GM23338 (cell line): ENCODE results near the gene CMPK2. TPM values are rescaled to one million over a fixed set of nuclear protein-coding genes. Genes with fewer than 3 reads are reported as not detected.

Experiments used
- ATAC-seq: fragments of 200-7000 bp; cut with Tn5 transposase; 3 replicates; pipeline ENCODE4 v1.9.1; 2020
- DNase-seq: peaks from one replicate; pipeline ENCODE4 v3.0.0-alpha.2; 2015; ENCODE audit warnings: low spot score
- H2AFZ ChIP-seq: fragments of 200-600 bp; sonication (generic); 2 replicates; pipeline ENCODE4 v1.8.0; 2016; ENCODE audit warnings: antibody characterized with exemption, mild to moderate bottlenecking, moderate library complexity
- H3F3A ChIP-seq: fragments of 200-600 bp; sonication (generic); replicated peaks from 2 replicates; pipeline ENCODE4 v1.8.0; 2017; ENCODE audit warnings: antibody characterized with exemption, mixed run types, low read depth
- H3K27ac ChIP-seq: fragments of 200-600 bp; sonication (generic); 2 replicates; pipeline ENCODE4 v1.6.1; 2016; ENCODE audit warnings: low read depth
- H3K27me3 ChIP-seq: fragments of 200-600 bp; sonication (generic); 2 replicates; pipeline ENCODE4 v1.8.0; 2016; ENCODE audit warnings: mild to moderate bottlenecking, mixed run types, moderate library complexity; ENCODE audit not compliant: insufficient read depth
- H3K36me3 ChIP-seq: fragments of 200-600 bp; sonication (generic); 2 replicates; pipeline ENCODE4 v1.8.0; 2016; ENCODE audit warnings: mild to moderate bottlenecking; ENCODE audit not compliant: insufficient read depth
- H3K4me1 ChIP-seq: fragments of 200-600 bp; sonication (generic); 2 replicates; pipeline ENCODE4 v1.8.0; 2016; ENCODE audit warnings: mild to moderate bottlenecking, moderate library complexity; ENCODE audit not compliant: insufficient read depth
- H3K4me2 ChIP-seq: fragments of 200-600 bp; sonication (generic); 2 replicates; pipeline ENCODE4 v1.7.1; 2017; ENCODE audit warnings: mixed run types
- H3K4me3 ChIP-seq: fragments of 200-600 bp; sonication (generic); 2 replicates; pipeline ENCODE4 v1.6.1; 2016; ENCODE audit warnings: mixed run types
- H3K79me2 ChIP-seq: fragments of 200-600 bp; sonication (generic); replicated peaks from 2 replicates; pipeline ENCODE4 v1.8.0; 2017; ENCODE audit warnings: mild to moderate bottlenecking; ENCODE audit not compliant: insufficient read depth
- H3K9me2 ChIP-seq: fragments of 200-600 bp; sonication (generic); 2 replicates; pipeline ENCODE4 v1.8.0; 2017; ENCODE audit not compliant: insufficient read depth
- H4K20me1 ChIP-seq: fragments of 200-600 bp; sonication (generic); replicated peaks from 2 replicates; pipeline ENCODE4 v1.8.0; 2017; ENCODE audit warnings: mild to moderate bottlenecking; ENCODE audit not compliant: insufficient read depth
- H3K27ac Mint-ChIP-seq: 2 replicates; pipeline ENCODE4 v1.8.0; 2020; ENCODE audit warnings: inconsistent platforms, mild to moderate bottlenecking, moderate library complexity, mixed read lengths
- H3K27me3 Mint-ChIP-seq: 3 replicates; pipeline ENCODE4 v1.8.0; 2022; ENCODE audit warnings: low read depth, mild to moderate bottlenecking, moderate library complexity, mixed read lengths, inconsistent platforms; ENCODE audit not compliant: insufficient read depth, poor library complexity
- H3K36me3 Mint-ChIP-seq: 3 replicates; pipeline ENCODE4 v1.8.0; 2021; ENCODE audit warnings: low read depth, mild to moderate bottlenecking, inconsistent platforms, moderate library complexity, mixed read lengths
- H3K4me1 Mint-ChIP-seq: 3 replicates; pipeline ENCODE4 v1.8.0; 2020; ENCODE audit warnings: mild to moderate bottlenecking, inconsistent platforms, mixed read lengths
- H3K4me3 Mint-ChIP-seq: 3 replicates; pipeline ENCODE4 v1.8.0; 2021; ENCODE audit warnings: moderate library complexity, mild to moderate bottlenecking, inconsistent platforms, mixed read lengths
- H3K9me3 Mint-ChIP-seq: 3 replicates; pipeline ENCODE4 v1.8.0; 2020; ENCODE audit warnings: moderate library complexity, mild to moderate bottlenecking, inconsistent platforms, mixed read lengths
- EZH2phosphoT487 ChIP-seq: fragments of 200-600 bp; sonication (generic); IDR thresholded peaks from one replicate; pipeline ENCODE4 v1.8.1; 2018; ENCODE audit warnings: antibody characterized with exemption; ENCODE audit not compliant: unreplicated experiment
- POLR2AphosphoS5 ChIP-seq: IDR thresholded peaks from 2 replicates; pipeline ENCODE4 v1.6.1; 2016; ENCODE audit warnings: antibody characterized with exemption, low read depth
- REST ChIP-seq: IDR thresholded peaks from one replicate; pipeline ENCODE4 v1.6.1; 2018; ENCODE audit warnings: antibody characterized with exemption; ENCODE audit not compliant: unreplicated experiment
- ZNF114 ChIP-seq: fragments of 250-450 bp; sonication (Bioruptor Pico); IDR thresholded peaks from 2 replicates; pipeline ENCODE4 v1.5.0; 2020; ENCODE audit warnings: mild to moderate bottlenecking, moderate library complexity
- polyA plus RNA-seq: library from polyadenylated mRNA; unstranded; fragments of >200 nt; fragmentation: Nextera tagmentation; extraction: Ambion mirVana; gene quantifications from 2 replicates; pipeline ENCODE4 v1.2.1, GENCODE V29; 2016
- total RNA-seq: library from RNA; depleted of rRNA; stranded (reverse); fragments of >200 nt; shearing (Covaris generic); gene quantifications from 2 replicates; pipeline ENCODE4 v1.2.3, GENCODE V29; 2014
- TF ChIP-seq, protein P1 (sequence below): fragments of 250-450 bp; sonication (Bioruptor Pico); IDR thresholded peaks from 2 replicates; pipeline ENCODE4 v1.5.0; 2020; ENCODE audit warnings: mild to moderate bottlenecking, moderate library complexity
- TF ChIP-seq, protein P2 (sequence below): IDR thresholded peaks from 2 replicates; pipeline ENCODE4 v1.6.1; 2016; ENCODE audit warnings: antibody characterized with exemption

The CMPK2 gene
- total and polyA plus RNA-seq, 2 experiments from 2014 or later: 0.13 to 0.56 TPM

DNA sequence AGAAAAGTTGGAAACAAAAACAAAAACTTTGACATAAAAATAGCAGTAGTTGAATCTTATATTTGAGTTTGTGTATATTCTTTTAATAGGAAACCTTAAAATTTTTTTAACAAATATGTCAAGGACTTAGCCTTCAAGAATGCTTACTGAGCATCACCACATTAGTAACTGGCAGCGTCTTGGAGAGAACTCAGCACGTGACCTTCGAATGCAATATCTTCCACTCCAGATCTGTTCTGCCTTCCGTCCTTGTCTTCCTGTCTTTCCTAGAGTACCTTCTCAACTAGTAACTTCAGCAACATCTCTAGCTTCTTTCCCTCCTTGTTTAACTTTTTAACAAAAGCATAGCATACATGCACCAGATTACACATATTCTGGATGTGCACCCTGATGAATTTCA lies 12.8 kb upstream of the CMPK2 start (continued):
- TF ChIP-seq, protein P1, sequence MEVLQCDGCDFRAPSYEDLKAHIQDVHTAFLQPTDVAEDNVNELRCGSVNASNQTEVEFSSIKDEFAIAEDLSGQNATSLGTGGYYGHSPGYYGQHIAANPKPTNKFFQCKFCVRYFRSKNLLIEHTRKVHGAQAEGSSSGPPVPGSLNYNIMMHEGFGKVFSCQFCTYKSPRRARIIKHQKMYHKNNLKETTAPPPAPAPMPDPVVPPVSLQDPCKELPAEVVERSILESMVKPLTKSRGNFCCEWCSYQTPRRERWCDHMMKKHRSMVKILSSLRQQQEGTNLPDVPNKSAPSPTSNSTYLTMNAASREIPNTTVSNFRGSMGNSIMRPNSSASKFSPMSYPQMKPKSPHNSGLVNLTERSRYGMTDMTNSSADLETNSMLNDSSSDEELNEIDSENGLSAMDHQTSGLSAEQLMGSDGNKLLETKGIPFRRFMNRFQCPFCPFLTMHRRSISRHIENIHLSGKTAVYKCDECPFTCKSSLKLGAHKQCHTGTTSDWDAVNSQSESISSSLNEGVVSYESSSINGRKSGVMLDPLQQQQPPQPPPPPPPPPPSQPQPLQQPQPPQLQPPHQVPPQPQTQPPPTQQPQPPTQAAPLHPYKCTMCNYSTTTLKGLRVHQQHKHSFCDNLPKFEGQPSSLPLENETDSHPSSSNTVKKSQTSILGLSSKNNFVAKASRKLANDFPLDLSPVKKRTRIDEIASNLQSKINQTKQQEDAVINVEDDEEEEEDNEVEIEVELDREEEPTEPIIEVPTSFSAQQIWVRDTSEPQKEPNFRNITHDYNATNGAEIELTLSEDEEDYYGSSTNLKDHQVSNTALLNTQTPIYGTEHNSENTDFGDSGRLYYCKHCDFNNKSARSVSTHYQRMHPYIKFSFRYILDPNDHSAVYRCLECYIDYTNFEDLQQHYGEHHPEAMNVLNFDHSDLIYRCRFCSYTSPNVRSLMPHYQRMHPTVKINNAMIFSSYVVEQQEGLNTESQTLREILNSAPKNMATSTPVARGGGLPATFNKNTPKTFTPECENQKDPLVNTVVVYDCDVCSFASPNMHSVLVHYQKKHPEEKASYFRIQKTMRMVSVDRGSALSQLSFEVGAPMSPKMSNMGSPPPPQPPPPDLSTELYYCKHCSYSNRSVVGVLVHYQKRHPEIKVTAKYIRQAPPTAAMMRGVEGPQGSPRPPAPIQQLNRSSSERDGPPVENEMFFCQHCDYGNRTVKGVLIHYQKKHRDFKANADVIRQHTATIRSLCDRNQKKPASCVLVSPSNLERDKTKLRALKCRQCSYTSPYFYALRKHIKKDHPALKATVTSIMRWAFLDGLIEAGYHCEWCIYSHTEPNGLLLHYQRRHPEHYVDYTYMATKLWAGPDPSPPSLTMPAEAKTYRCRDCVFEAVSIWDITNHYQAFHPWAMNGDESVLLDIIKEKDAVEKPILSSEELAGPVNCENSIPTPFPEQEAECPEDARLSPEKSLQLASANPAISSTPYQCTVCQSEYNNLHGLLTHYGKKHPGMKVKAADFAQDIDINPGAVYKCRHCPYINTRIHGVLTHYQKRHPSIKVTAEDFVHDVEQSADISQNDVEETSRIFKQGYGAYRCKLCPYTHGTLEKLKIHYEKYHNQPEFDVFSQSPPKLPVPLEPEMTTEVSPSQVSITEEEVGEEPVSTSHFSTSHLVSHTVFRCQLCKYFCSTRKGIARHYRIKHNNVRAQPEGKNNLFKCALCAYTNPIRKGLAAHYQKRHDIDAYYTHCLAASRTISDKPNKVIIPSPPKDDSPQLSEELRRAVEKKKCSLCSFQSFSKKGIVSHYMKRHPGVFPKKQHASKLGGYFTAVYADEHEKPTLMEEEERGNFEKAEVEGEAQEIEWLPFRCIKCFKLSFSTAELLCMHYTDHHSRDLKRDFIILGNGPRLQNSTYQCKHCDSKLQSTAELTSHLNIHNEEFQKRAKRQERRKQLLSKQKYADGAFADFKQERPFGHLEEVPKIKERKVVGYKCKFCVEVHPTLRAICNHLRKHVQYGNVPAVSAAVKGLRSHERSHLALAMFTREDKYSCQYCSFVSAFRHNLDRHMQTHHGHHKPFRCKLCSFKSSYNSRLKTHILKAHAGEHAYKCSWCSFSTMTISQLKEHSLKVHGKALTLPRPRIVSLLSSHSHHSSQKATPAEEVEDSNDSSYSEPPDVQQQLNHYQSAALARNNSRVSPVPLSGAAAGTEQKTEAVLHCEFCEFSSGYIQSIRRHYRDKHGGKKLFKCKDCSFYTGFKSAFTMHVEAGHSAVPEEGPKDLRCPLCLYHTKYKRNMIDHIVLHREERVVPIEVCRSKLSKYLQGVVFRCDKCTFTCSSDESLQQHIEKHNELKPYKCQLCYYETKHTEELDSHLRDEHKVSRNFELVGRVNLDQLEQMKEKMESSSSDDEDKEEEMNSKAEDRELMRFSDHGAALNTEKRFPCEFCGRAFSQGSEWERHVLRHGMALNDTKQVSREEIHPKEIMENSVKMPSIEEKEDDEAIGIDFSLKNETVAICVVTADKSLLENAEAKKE: no peak
- no peak for TF ChIP-seq EZH2phosphoT487
- no peak for TF ChIP-seq ZNF114 (CRISPR knock-in tag)

DNA sequence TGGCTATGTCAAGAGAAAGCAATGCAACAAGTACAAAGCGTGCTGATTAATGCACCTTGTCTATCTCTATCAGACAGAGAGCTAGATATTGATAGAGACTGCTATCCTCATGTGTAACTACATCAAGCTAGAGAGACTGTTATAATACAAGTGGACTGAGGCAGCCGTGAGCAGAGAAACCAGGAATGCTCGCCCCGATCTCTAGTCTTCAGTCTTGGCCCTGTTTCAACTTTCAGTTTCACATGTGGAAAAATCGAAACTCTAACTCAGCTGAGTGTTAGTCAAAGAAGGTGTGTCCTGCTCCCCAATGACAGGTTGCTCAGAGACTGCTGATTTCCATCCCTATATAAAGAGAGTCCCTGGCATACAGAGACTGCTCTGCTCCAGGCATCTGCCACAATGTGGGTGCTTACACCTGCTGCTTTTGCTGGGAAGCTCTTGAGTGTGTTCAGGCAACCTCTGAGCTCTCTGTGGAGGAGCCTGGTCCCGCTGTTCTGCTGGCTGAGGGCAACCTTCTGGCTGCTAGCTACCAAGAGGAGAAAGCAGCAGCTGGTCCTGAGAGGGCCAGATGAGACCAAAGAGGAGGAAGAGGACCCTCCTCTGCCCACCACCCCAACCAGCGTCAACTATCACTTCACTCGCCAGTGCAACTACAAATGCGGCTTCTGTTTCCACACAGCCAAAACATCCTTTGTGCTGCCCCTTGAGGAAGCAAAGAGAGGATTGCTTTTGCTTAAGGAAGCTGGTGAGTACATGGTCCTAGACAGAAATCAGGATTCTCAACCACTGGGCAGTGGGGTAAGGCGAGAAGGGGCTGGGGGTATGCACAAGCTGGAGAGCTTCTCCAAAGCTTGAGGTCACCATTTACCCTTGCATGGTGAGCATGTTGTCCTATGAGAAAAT lies 11.9 kb upstream of the CMPK2 start, which contains the start of gene RSAD2:
Gene RSAD2 (plus strand): TSS at position 376 of the 903 bp plus-strand sequence. CDS start 24 bp downstream, at position 400.
- H3K27me3 Mint-ChIP-seq: no peaks in the 10 kb centered on the region
- peaks cover 47% of the 10 kb centered on the region for H3K9me3 Mint-ChIP-seq
- peaks cover 9% of the 10 kb centered on the region; the same call in 1 of the 3 replicates for H3K36me3 Mint-ChIP-seq
- no peak for TF ChIP-seq REST
- no peak for TF ChIP-seq POLR2AphosphoS5
- TF ChIP-seq, protein P2, sequence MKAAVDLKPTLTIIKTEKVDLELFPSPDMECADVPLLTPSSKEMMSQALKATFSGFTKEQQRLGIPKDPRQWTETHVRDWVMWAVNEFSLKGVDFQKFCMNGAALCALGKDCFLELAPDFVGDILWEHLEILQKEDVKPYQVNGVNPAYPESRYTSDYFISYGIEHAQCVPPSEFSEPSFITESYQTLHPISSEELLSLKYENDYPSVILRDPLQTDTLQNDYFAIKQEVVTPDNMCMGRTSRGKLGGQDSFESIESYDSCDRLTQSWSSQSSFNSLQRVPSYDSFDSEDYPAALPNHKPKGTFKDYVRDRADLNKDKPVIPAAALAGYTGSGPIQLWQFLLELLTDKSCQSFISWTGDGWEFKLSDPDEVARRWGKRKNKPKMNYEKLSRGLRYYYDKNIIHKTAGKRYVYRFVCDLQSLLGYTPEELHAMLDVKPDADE: no peak

More for the DNA sequence above, 11.9 kb upstream of the CMPK2 start, which contains the start of gene RSAD2:
- no peak for ATAC-seq
- 0 out of 2 replicates have a peak, but pooled peaks cover 4% of the 10 kb centered on the region for H3K9me2 ChIP-seq
- H2AFZ ChIP-seq: no peak within 1 kb of the TSS
- H3K36me3 ChIP-seq: no peaks in the 10 kb centered on the region
- H3K4me3 Mint-ChIP-seq: no peak within 1 kb of the TSS
- H3F3A ChIP-seq: no peaks in the 10 kb centered on the region
- no peaks in the 10 kb centered on the region for H4K20me1 ChIP-seq
- no peak within 1 kb of the TSS for H3K4me2 ChIP-seq
- H3K27ac Mint-ChIP-seq: no peak within 1 kb of the TSS
- H3K4me3 ChIP-seq: no peak within 1 kb of the TSS
- H3K79me2 ChIP-seq: no peaks in the 10 kb centered on the region
- no peak within 1 kb of the TSS for H3K27ac ChIP-seq
- DNase-seq: no peak
- H3K4me1 Mint-ChIP-seq: no peaks in the 10 kb centered on the region
- H3K27me3 ChIP-seq: no peaks in the 10 kb centered on the region
- H3K4me1 ChIP-seq: no peaks in the 10 kb centered on the region
